Gastrocnemius medialis (tissue), 4 donors: ENCODE data around the gene KIF3A.

Source experiments
- CTCF ChIP-seq, 5 experiments: fragments of 450-650 bp in 3 of 5; fragments of 200-600 bp in 2 of 5; sonication (generic) in 2 of 5; IDR thresholded peaks in 4 of 5; conservative IDR thresholded peaks in 1 of 5; 1 replicate in 4 of 5; 2 replicates in 1 of 5; pipeline ENCODE4 v1.5.1; 2016 to 2019; ENCODE audit warnings: antibody characterized with exemption in 5 of 5, mild to moderate bottlenecking in 3 of 5, moderate library complexity in 3 of 5
- POLR2A ChIP-seq, 2 donors: fragments of 450-650 bp; IDR thresholded peaks; one replicate each; pipeline ENCODE4 v1.6.1; 2017; ENCODE audit warnings: antibody characterized with exemption in 2 of 2, mild to moderate bottlenecking in 2 of 2, moderate library complexity in 2 of 2

GRCh38 chr5:132766020-132766805 is 28.9 kb upstream of the KIF3A start:
- TF ChIP-seq POLR2A (IDR thresholded peaks at IDR 0.05), result no peak
- no peak for TF ChIP-seq CTCF (IDR thresholded peaks at IDR 0.05 in 4 of 5, conservative IDR thresholded peaks at IDR 0.05 in 1 of 5)
